Activated T-cell treated with anti-CD3 and anti-CD28 coated beads for 24 hours (primary cell): ENCODE data around the gene RPS16.
A peak's percentile ranks its signal among the peaks of the same experiment; 100 is the strongest.
"Not testable (repeated sequence)": the region's sequence is repeated elsewhere in the genome, so short reads cannot be mapped to it uniquely, and the experiment has no call there.

Experiments
- DNase-seq: peaks from one replicate; pipeline ENCODE4 v3.0.0-alpha.2; 2020; ENCODE audit warnings: low read depth

The RPS16 gene

GRCh38 chr19:39435499-39436349, at the start of gene RPS16:
Gene RPS16 (minus strand): TSS chr19:39435949. CDS start chr19:39435895, 54 bp downstream.
- DNase-seq: peak; percentile 99

- no peak for DNase-seq
Measured at GRCh38 chr19:39483141-39483540, 47.4 kb upstream of the RPS16 start.

GRCh38 chr19:39481676-39482075, 45.9 kb upstream of the RPS16 start:
- no peak for DNase-seq

GRCh38 chr19:39481229-39481545, 45.4 kb upstream of the RPS16 start:
- no peak for DNase-seq

- peak; percentile 97 for DNase-seq
Measured at GRCh38 chr19:39480337-39481228, 44.8 kb upstream of the RPS16 start, which contains the start of gene TIMM50. Gene TIMM50 (plus strand): TSS chr19:39480838. CDS start chr19:39480854, 16 bp downstream.

- no peak for DNase-seq
Measured at GRCh38 chr19:39479916-39480315, 44.2 kb upstream of the RPS16 start.

GRCh38 chr19:39479319-39479801, 43.6 kb upstream of the RPS16 start:
- not testable (repeated sequence) for DNase-seq

GRCh38 chr19:39475748-39476147, 40.0 kb upstream of the RPS16 start:
- DNase-seq: no peak

GRCh38 chr19:39474139-39474620, 38.4 kb upstream of the RPS16 start:
- peak; percentile 55 for DNase-seq

- no peak for DNase-seq
Measured at GRCh38 chr19:39473443-39473960, 37.8 kb upstream of the RPS16 start.

- no peak for DNase-seq
Measured at GRCh38 chr19:39472746-39473442, 37.1 kb upstream of the RPS16 start.

- no peak for DNase-seq
Measured at GRCh38 chr19:39471756-39472536, 36.2 kb upstream of the RPS16 start.

GRCh38 chr19:39470724-39471339, 35.1 kb upstream of the RPS16 start:
- no peak for DNase-seq

GRCh38 chr19:39469567-39469966, 33.8 kb upstream of the RPS16 start:
- no peak for DNase-seq

- no peak for DNase-seq
Measured at GRCh38 chr19:39469036-39469435, 33.3 kb upstream of the RPS16 start.

- no peak for DNase-seq
Measured at GRCh38 chr19:39467941-39468340, 32.2 kb upstream of the RPS16 start.

GRCh38 chr19:39465956-39466747, 30.4 kb upstream of the RPS16 start:
- DNase-seq: no peak

- no peak for DNase-seq
Measured at GRCh38 chr19:39463403-39463802, 27.7 kb upstream of the RPS16 start.

GRCh38 chr19:39451257-39451656, 15.5 kb upstream of the RPS16 start:
- not testable (repeated sequence) for DNase-seq
